ENCODE results near the gene B4GALT5. TPM values are rescaled to one million over a fixed set of nuclear protein-coding genes. Genes with fewer than 3 reads are reported as not detected.

Gene B4GALT5
- polyA plus RNA-seq, 1 donor (not counting 4 experiments of a cell fraction or from before 2014, with no cell fraction given), result 23.5 TPM

DNA sequence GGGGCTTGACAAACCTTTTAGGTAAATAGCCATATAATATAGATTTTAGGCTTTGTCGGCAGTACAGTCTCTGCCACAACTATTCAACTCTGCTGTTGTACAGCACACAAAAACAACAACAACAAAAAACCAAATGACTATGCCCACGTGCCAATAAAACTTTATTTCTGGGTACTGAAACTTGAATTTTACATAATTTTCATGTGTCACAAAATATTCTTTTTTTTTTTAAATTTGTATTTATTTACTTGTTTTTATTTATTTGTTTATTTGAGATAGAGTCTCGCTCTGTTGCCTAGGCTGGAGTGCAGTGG is 34.8 kb upstream of the B4GALT5 start:
- DNase-seq (ENCODE audit: low read depth, low spot score) (no peak), FAIRE-seq (no peak)
- dilution Hi-C loops (cut with MboI; ENCODE audit: extremely low pct_ligation_motif_present, low sequenced_read_pairs), result no loop called here
- H2AFZ ChIP-seq (ENCODE audit: control insufficient read depth, low read length), result no peak overlapping the region
- H3K27me3 ChIP-seq (ENCODE audit: control insufficient read depth, extremely low read depth, insufficient read depth, low read length), result no peaks in the 10 kb centered on the region
- no peak overlapping the region for H3K4me3 ChIP-seq (ENCODE audit: control insufficient read depth in 2 of 3, extremely low read depth in 1 of 3, insufficient read depth in 2 of 3, low read depth in 1 of 3, low read length in 3 of 3)
- H3K9me1 ChIP-seq (ENCODE audit: control insufficient read depth, extremely low read depth, insufficient read depth, low read length), result no peaks in the 10 kb centered on the region
- H3K9me3 ChIP-seq (ENCODE audit: control insufficient read depth, low read depth, low read length), result no peaks in the 10 kb centered on the region
- no peaks in the 10 kb centered on the region for H3K4me1 ChIP-seq (ENCODE audit: control insufficient read depth, extremely low read depth, insufficient read depth, low read length)
- no peak overlapping the region for H3K4me2 ChIP-seq (ENCODE audit: control insufficient read depth, extremely low read depth, insufficient read depth, low read depth, low read length)
- no peak overlapping the region for H3K27ac ChIP-seq (ENCODE audit: control insufficient read depth, insufficient read depth, low read length)
- no peak overlapping the region for H3K9ac ChIP-seq (ENCODE audit: control insufficient read depth, extremely low read depth, insufficient read depth, low read length)
- TF ChIP-seq EZH2 (IDR thresholded peaks at IDR 0.05; ENCODE audit: low read length), result no peak
- TF ChIP-seq, protein P1, sequence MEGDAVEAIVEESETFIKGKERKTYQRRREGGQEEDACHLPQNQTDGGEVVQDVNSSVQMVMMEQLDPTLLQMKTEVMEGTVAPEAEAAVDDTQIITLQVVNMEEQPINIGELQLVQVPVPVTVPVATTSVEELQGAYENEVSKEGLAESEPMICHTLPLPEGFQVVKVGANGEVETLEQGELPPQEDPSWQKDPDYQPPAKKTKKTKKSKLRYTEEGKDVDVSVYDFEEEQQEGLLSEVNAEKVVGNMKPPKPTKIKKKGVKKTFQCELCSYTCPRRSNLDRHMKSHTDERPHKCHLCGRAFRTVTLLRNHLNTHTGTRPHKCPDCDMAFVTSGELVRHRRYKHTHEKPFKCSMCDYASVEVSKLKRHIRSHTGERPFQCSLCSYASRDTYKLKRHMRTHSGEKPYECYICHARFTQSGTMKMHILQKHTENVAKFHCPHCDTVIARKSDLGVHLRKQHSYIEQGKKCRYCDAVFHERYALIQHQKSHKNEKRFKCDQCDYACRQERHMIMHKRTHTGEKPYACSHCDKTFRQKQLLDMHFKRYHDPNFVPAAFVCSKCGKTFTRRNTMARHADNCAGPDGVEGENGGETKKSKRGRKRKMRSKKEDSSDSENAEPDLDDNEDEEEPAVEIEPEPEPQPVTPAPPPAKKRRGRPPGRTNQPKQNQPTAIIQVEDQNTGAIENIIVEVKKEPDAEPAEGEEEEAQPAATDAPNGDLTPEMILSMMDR (optimal IDR thresholded peaks at IDR 0.05 in 1 of 3, IDR thresholded peaks at IDR 0.05 in 1 of 3, conservative IDR thresholded peaks at IDR 0.05 in 1 of 3; ENCODE audit: extremely low read depth in 1 of 3, insufficient read depth in 2 of 3, low read length in 3 of 3), result no peak
- no peaks in the 10 kb centered on the region for H4K20me1 ChIP-seq (ENCODE audit: control insufficient read depth, extremely low read depth, insufficient read depth, low read length)
- H3K79me2 ChIP-seq (ENCODE audit: control insufficient read depth, insufficient read depth, low read length), result no peaks in the 10 kb centered on the region
- no peaks in the 10 kb centered on the region for H3K36me3 ChIP-seq (ENCODE audit: control insufficient read depth in 2 of 2, extremely low read depth in 1 of 2, insufficient read depth in 2 of 2, low read length in 2 of 2)

DNA sequence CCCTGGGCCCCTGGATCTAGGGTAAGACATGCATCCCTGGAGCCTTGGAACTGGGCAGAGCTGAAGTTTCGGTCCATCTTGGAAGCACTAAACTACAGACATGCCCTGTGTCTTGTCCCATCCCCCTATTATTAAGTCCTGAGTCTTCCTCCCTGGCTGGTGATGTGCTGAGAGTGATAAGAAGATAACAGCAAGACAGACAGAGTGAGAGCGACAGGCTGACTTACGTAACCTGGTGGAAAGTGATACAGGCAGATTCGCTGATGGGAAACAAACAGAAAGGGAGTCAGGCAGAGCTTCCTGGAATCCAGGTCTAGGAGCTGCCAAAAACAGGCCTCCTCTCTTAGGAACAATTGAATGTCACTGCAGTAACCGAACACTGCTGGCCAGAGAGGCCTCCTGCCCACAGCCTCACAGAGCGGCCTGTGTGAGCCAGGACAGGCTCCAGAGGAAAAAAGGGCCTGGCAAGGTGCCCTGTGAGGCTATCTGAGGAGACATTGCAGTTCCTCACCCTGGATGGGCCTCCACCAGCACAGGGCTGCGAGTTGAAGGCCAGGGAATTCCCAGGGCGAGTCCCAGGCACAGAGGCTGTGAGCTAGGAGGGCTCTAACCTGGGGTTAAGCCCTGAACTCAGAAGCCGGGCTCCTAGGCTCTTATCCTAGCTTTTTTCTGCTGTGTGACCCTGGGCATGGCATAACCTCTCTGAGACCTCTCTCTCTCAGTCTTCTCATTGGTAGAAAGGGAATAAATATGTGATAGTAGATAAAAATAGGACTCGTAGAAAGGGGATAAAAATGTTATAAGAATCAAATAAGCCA is 34.2 kb upstream of the B4GALT5 start:
- FAIRE-seq (no peak), DNase-seq (ENCODE audit: low read depth, low spot score) (no peak)
- Histone ChIP-seq H3K4me1 (ENCODE audit: control insufficient read depth, extremely low read depth, insufficient read depth, low read length) (no peaks in the 10 kb centered on the region), H3K79me2 (ENCODE audit: control insufficient read depth, insufficient read depth, low read length) (no peaks in the 10 kb centered on the region), H3K9ac (ENCODE audit: control insufficient read depth, extremely low read depth, insufficient read depth, low read length) (no peak overlapping the region), H3K9me3 (ENCODE audit: control insufficient read depth, low read depth, low read length) (no peaks in the 10 kb centered on the region), H3K4me2 (ENCODE audit: control insufficient read depth, extremely low read depth, insufficient read depth, low read depth, low read length) (no peak overlapping the region), H2AFZ (ENCODE audit: control insufficient read depth, low read length) (no peak overlapping the region), H3K36me3 (ENCODE audit: control insufficient read depth in 2 of 2, extremely low read depth in 1 of 2, insufficient read depth in 2 of 2, low read length in 2 of 2) (no peaks in the 10 kb centered on the region), H4K20me1 (ENCODE audit: control insufficient read depth, extremely low read depth, insufficient read depth, low read length) (no peaks in the 10 kb centered on the region), H3K4me3 (ENCODE audit: control insufficient read depth in 2 of 3, extremely low read depth in 1 of 3, insufficient read depth in 2 of 3, low read depth in 1 of 3, low read length in 3 of 3) (no peak overlapping the region), H3K27ac (ENCODE audit: control insufficient read depth, insufficient read depth, low read length) (no peak overlapping the region), H3K27me3 (ENCODE audit: control insufficient read depth, extremely low read depth, insufficient read depth, low read length) (no peaks in the 10 kb centered on the region), H3K9me1 (ENCODE audit: control insufficient read depth, extremely low read depth, insufficient read depth, low read length) (no peaks in the 10 kb centered on the region)
- dilution Hi-C loops (cut with MboI; ENCODE audit: extremely low pct_ligation_motif_present, low sequenced_read_pairs), result no loop called here
- no peak for TF ChIP-seq EZH2 (IDR thresholded peaks at IDR 0.05; ENCODE audit: low read length)
- TF ChIP-seq, protein P1 (optimal IDR thresholded peaks at IDR 0.05 in 1 of 3, IDR thresholded peaks at IDR 0.05 in 1 of 3, conservative IDR thresholded peaks at IDR 0.05 in 1 of 3; ENCODE audit: extremely low read depth in 1 of 3, insufficient read depth in 2 of 3, low read length in 3 of 3), result no peak
